Fibroblast of the conjunctiva (primary cell): ENCODE measurements around the gene PGM1.
A peak's percentile ranks its signal among the peaks of the same experiment; 100 is the strongest.

Source experiments
- DNase-seq: peaks from one replicate; pipeline ENCODE4 v3.0.0-alpha.2; 2010; ENCODE audit warnings: low read depth

PGM1 gene

GRCh38 chr1:63665824-63666223, 72.6 kb downstream of the PGM1 start:
- DNase-seq, result no peak

- no peak for DNase-seq
Measured at GRCh38 chr1:63668298-63668697, 75.1 kb downstream of the PGM1 start.

- no peak for DNase-seq
Measured at GRCh38 chr1:63669151-63669961, 76.1 kb downstream of the PGM1 start.

GRCh38 chr1:63670164-63670563, 77.0 kb downstream of the PGM1 start:
- no peak for DNase-seq

GRCh38 chr1:63671514-63671913, 78.3 kb downstream of the PGM1 start:
- DNase-seq, result no peak

- peak; percentile 89 for DNase-seq
Measured at GRCh38 chr1:63674238-63674864, 81.1 kb downstream of the PGM1 start.

GRCh38 chr1:63674865-63675419, 81.7 kb downstream of the PGM1 start:
- DNase-seq, result no peak

GRCh38 chr1:63675420-63675931, 82.3 kb downstream of the PGM1 start:
- no peak for DNase-seq

GRCh38 chr1:63677497-63677896, 84.3 kb downstream of the PGM1 start:
- DNase-seq, result no peak

- DNase-seq, result no peak
Measured at GRCh38 chr1:63678200-63678599, 85.0 kb downstream of the PGM1 start.

GRCh38 chr1:63679076-63679475, 85.9 kb downstream of the PGM1 start:
- DNase-seq, result no peak

- DNase-seq, result no peak
Measured at GRCh38 chr1:63679589-63679988, 86.4 kb downstream of the PGM1 start.

GRCh38 chr1:63682936-63683335, 89.7 kb downstream of the PGM1 start:
- DNase-seq, result no peak

- no peak for DNase-seq
Measured at GRCh38 chr1:63683759-63684158, 90.5 kb downstream of the PGM1 start.

GRCh38 chr1:63686696-63687095, 93.5 kb downstream of the PGM1 start:
- no peak for DNase-seq

- no peak for DNase-seq
Measured at GRCh38 chr1:63688302-63688890, 95.2 kb downstream of the PGM1 start.

GRCh38 chr1:63690966-63691700, 97.9 kb downstream of the PGM1 start:
- no peak for DNase-seq

- DNase-seq, result peak; percentile 98
Measured at GRCh38 chr1:63691701-63692425, 98.7 kb downstream of the PGM1 start.

- DNase-seq, result peak; percentile 33
Measured at GRCh38 chr1:63693944-63694571, 100.8 kb downstream of the PGM1 start.

- DNase-seq, result no peak
Measured at GRCh38 chr1:63698001-63698838, 105.0 kb downstream of the PGM1 start.
